ENCODE measurements around the gene NDFIP2.
A peak's percentile ranks its signal among the peaks of the same experiment; 100 is the strongest.

Gene NDFIP2

DNA sequence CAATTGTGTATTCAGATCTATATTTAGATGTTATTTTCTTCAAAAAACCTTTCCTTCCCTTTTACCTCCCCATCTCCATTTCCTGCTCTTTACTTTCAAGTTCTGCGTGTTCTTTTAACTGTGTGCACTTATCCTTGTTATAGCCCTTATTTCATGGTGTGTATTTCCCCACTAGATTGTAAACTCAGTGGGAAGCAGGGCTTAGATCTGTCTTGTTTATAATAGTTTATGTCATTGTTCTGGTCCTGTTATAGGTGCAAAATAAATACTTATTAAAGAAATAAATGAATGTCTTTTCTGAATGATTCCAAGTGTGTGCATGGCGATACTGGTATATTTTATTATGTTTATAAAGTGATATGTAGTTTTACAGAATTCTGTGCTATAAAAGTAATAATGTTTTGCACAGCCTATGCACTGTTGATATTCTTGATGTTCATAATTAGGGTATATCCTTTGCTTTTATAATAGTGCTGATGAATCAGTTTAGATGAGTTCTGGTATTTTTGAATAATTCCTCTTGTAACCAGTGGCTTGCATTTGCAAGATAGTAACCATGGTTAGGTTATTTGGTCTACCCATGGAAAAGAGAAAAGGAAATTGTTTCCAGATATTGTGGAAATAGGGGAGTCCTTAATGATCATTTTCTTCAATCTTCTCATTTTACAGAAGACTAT lies 12.1 kb downstream of the NDFIP2 start:
- no peak for DNase-seq (ENCODE audit: low read depth in 2 of 2)

GRCh38 chr13:79496188-79496587 lies 15.2 kb downstream of the NDFIP2 start:
- no peak for DNase-seq (ENCODE audit: low read depth in 2 of 2)

- DNase-seq (ENCODE audit: low read depth in 2 of 2) = no peak
Measured at GRCh38 chr13:79497064-79497463, 16.1 kb downstream of the NDFIP2 start.

GRCh38 chr13:79497852-79498251 lies 16.9 kb downstream of the NDFIP2 start:
- DNase-seq (ENCODE audit: low read depth in 2 of 2) = no peak

- DNase-seq (ENCODE audit: low read depth in 2 of 2) = no peak
Measured at GRCh38 chr13:79500829-79501228, 19.9 kb downstream of the NDFIP2 start.

GRCh38 chr13:79501538-79502232 lies 20.7 kb downstream of the NDFIP2 start:
- no peak for DNase-seq (ENCODE audit: low read depth in 2 of 2)

- no peak for DNase-seq (ENCODE audit: low read depth in 2 of 2)
Measured at GRCh38 chr13:79502859-79503468, 22.0 kb downstream of the NDFIP2 start.

DNA sequence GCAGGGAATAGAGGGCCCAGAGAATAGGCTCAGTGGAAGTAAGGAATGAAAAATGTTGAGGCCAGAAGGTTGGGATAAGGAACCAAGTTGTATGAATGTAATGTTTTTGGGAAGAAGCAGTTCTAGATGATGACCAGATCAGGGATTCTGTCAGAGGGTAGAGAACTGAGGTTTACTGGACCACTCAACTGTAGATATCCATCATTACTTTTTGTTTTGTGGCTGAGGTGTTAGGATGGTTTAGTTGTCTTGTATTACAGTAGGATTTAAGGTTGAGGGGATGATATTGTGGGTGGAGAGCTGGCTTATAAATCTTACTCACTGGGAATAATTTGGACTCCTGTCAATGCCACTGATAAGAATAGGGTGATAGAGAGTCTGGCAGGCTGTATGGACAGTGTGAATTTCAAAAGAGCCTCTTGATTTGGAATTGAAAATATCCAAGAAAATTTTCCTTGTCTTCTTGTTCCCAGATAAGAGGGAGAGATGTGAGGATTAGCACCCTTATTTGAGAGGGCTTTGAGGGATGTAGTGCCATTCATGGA lies 22.6 kb downstream of the NDFIP2 start:
- DNase-seq (ENCODE audit: low read depth in 2 of 2) = no peak

- no peak for DNase-seq (ENCODE audit: low read depth in 2 of 2)
Measured at GRCh38 chr13:79508224-79508961, 27.4 kb downstream of the NDFIP2 start.

- no peak for DNase-seq (ENCODE audit: low read depth in 2 of 2)
Measured at GRCh38 chr13:79511611-79512010, 30.7 kb downstream of the NDFIP2 start.

GRCh38 chr13:79512950-79513349 lies 32.0 kb downstream of the NDFIP2 start:
- no peak for DNase-seq (ENCODE audit: low read depth in 2 of 2)

- no peak for DNase-seq (ENCODE audit: low read depth in 2 of 2)
Measured at GRCh38 chr13:79516595-79516994, 35.6 kb downstream of the NDFIP2 start.

DNA sequence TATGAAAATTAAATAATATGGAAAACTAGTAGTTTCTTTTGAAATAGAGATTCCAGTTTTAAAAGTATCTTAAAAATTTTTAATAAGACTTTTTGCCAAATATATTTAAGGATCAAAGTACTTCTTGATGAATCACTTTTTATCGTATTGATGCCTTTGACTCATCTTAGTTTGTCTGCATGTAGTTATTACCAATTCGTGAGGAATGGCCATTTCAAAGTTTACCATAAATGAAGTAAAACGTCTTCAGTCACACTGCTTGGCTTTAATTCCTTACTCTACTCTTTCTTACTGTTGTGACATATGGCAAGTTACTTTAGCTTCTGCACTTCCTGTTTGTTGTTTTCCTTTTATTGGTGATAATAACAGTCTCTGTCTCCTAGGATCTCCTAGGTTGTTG lies 38.3 kb downstream of the NDFIP2 start:
- no peak for DNase-seq (ENCODE audit: low read depth in 2 of 2)

GRCh38 chr13:79522583-79522982 lies 41.6 kb downstream of the NDFIP2 start:
- DNase-seq (ENCODE audit: low read depth in 2 of 2) = peak in 1 of 2 donors; percentile 9

DNA sequence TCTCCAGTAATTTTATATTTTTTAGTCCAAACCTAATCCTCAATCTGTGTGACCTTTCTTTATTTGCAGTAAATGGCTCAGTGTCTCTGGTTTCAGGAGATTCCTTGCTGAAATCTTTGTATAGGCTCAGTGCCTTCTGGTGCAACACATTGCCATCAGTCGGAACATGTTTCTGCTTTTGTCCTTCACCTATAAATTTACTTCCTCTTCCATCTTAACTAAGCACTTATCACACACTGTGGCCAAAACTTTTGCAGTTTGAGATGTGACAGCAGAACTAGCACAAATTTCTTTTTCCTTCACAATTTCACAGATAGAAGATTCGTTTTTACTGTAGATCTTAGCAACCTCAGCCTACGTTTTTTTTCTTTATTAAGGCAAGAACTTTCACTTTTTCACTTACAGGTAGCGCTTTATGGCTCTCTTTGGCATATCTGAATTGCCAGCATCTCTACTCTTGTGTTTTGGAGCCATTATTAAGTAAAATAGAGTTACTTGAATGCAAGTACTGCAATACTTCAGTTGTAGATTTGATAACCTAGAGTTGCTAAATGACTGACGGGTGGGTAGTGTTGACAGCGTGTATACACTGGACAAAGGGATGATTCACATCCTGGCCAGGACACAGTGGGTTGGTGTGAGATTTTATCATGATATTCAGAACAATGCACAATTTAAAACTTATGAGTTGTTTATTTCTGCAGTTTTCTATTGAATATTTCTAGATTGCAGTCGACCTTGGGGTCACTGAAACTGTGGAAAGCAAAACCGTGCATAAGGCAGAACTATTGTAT lies 44.3 kb downstream of the NDFIP2 start:
- no peak for DNase-seq (ENCODE audit: low read depth in 2 of 2)

- DNase-seq (ENCODE audit: low read depth in 2 of 2) = no peak
Measured at GRCh38 chr13:79527698-79528097, 46.7 kb downstream of the NDFIP2 start.

- DNase-seq (ENCODE audit: low read depth in 2 of 2) = no peak
Measured at GRCh38 chr13:79528356-79528755, 47.4 kb downstream of the NDFIP2 start.

- DNase-seq (ENCODE audit: low read depth in 2 of 2) = no peak
Measured at GRCh38 chr13:79528759-79529191, 47.8 kb downstream of the NDFIP2 start.

DNA sequence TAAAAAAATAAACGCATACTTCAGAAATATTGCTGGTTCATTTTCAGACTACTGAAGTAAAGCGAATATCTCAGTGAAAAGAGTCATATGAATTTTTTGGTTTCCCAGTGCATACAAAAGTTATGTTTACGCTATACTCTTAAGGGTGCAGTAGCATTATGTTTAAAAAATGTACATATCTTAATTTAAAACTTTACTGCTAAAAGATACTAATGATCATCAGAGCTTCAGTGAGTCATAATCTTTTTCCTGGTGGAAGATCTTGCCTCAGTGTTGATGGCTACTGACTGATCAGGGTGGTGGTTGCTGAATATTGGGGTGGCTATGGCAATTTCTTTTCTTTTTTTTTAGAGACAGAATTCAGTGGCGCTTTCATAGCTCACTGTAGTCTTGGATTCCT lies 48.9 kb downstream of the NDFIP2 start:
- DNase-seq (ENCODE audit: low read depth in 2 of 2) = no peak

DNA sequence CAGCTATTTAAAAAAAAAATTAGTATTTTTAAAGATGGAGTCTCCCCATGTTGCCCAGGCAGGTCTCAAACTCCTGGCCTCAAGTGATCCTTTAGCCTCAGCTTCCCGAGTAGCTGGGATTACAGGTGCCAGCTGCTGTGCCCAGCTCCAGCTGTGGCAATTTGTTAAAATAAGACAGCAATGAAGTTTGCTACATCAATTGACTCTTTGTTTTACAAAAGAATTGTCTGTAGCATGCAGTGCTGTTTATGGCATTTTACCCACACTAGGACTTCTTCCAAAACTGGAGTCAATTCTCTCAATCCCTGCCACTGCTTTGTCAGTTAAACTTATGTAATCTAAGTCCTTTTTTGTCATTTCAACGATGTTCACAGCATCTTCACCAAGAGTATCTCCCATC lies 49.3 kb downstream of the NDFIP2 start:
- no peak for DNase-seq (ENCODE audit: low read depth in 2 of 2)

GRCh38 chr13:79531542-79532254 lies 50.7 kb downstream of the NDFIP2 start:
- no peak for DNase-seq (ENCODE audit: low read depth in 2 of 2)
